ENCODE measurements around the gene DCAF10.
"Not testable (repeated sequence)": the region's sequence is repeated elsewhere in the genome, so short reads cannot be mapped to it uniquely, and the experiment has no call there.

Gene DCAF10

GRCh38 chr9:37880916-37881479 is 80.4 kb downstream of the DCAF10 start:
- Histone ChIP-seq H3K4me3 (replicated peaks; ENCODE audit: low read depth, low read length) (no peak overlapping the region), H3K36me3 (ENCODE audit: control insufficient read depth, insufficient read depth, low read length) (no peaks in the 10 kb centered on the region; the same call in 1 of the 2 replicates), H3K27me3 (replicated peaks; ENCODE audit: control insufficient read depth, insufficient read depth, low read length) (no peaks in the 10 kb centered on the region)
- DNase-seq (ENCODE audit: extremely low read depth, insufficient read length), result no peak
- no peak for TF ChIP-seq CTCF (IDR thresholded peaks at IDR 0.05; ENCODE audit: insufficient read depth, low read length, poor library complexity, severe bottlenecking)

- DNase-seq (ENCODE audit: extremely low read depth, insufficient read length); H3K4me3 ChIP-seq (replicated peaks; ENCODE audit: low read depth, low read length); H3K27me3 ChIP-seq (replicated peaks; ENCODE audit: control insufficient read depth, insufficient read depth, low read length); H3K36me3 ChIP-seq (ENCODE audit: control insufficient read depth, insufficient read depth, low read length): not testable (repeated sequence)
Observed at GRCh38 chr9:37887977-37888583, 87.5 kb downstream of the DCAF10 start.

GRCh38 chr9:37889536-37889935 is 88.9 kb downstream of the DCAF10 start:
- TF ChIP-seq CTCF (IDR thresholded peaks at IDR 0.05; ENCODE audit: insufficient read depth, low read length, poor library complexity, severe bottlenecking), result no peak
- peaks cover 2% of the 10 kb centered on the region for H3K36me3 ChIP-seq (ENCODE audit: control insufficient read depth, insufficient read depth, low read length)
- no peak overlapping the region for H3K4me3 ChIP-seq (replicated peaks; ENCODE audit: low read depth, low read length)
- no peaks in the 10 kb centered on the region for H3K27me3 ChIP-seq (replicated peaks; ENCODE audit: control insufficient read depth, insufficient read depth, low read length)
- DNase-seq (ENCODE audit: extremely low read depth, insufficient read length), result no peak

GRCh38 chr9:37891042-37891441 is 90.4 kb downstream of the DCAF10 start:
- not testable (repeated sequence) for H3K36me3 ChIP-seq (ENCODE audit: control insufficient read depth, insufficient read depth, low read length); H3K4me3 ChIP-seq (replicated peaks; ENCODE audit: low read depth, low read length); DNase-seq (ENCODE audit: extremely low read depth, insufficient read length); H3K27me3 ChIP-seq (replicated peaks; ENCODE audit: control insufficient read depth, insufficient read depth, low read length)

GRCh38 chr9:37892063-37892462 is 91.5 kb downstream of the DCAF10 start:
- Histone ChIP-seq H3K4me3 (replicated peaks; ENCODE audit: low read depth, low read length) (no peak overlapping the region), H3K36me3 (ENCODE audit: control insufficient read depth, insufficient read depth, low read length) (peaks cover 2% of the 10 kb centered on the region; the same call in 1 of the 2 replicates), H3K27me3 (replicated peaks; ENCODE audit: control insufficient read depth, insufficient read depth, low read length) (no peaks in the 10 kb centered on the region)
- no peak for TF ChIP-seq CTCF (IDR thresholded peaks at IDR 0.05; ENCODE audit: insufficient read depth, low read length, poor library complexity, severe bottlenecking)
- no peak for DNase-seq (ENCODE audit: extremely low read depth, insufficient read length)

- no peak for TF ChIP-seq CTCF (IDR thresholded peaks at IDR 0.05; ENCODE audit: insufficient read depth, low read length, poor library complexity, severe bottlenecking)
- peaks cover 2% of the 10 kb centered on the region for H3K36me3 ChIP-seq (ENCODE audit: control insufficient read depth, insufficient read depth, low read length)
- no peak overlapping the region for H3K4me3 ChIP-seq (replicated peaks; ENCODE audit: low read depth, low read length)
- H3K27me3 ChIP-seq (replicated peaks; ENCODE audit: control insufficient read depth, insufficient read depth, low read length), result no peaks in the 10 kb centered on the region
- no peak for DNase-seq (ENCODE audit: extremely low read depth, insufficient read length)
Observed at GRCh38 chr9:37897665-37898064, 97.1 kb downstream of the DCAF10 start.

GRCh38 chr9:37899041-37899440 is 98.4 kb downstream of the DCAF10 start:
- H3K36me3 ChIP-seq (ENCODE audit: control insufficient read depth, insufficient read depth, low read length), result no peaks in the 10 kb centered on the region; the same call in 1 of the 2 replicates
- no peak overlapping the region for H3K4me3 ChIP-seq (replicated peaks; ENCODE audit: low read depth, low read length)
- H3K27me3 ChIP-seq (replicated peaks; ENCODE audit: control insufficient read depth, insufficient read depth, low read length), result no peaks in the 10 kb centered on the region
- no peak for DNase-seq (ENCODE audit: extremely low read depth, insufficient read length)
- no peak for TF ChIP-seq CTCF (IDR thresholded peaks at IDR 0.05; ENCODE audit: insufficient read depth, low read length, poor library complexity, severe bottlenecking)

All from GM06990 (cell line).